T-helper 1 cell (primary cell): ENCODE data around the gene SNX21.
"Not testable (repeated sequence)": the region's sequence is repeated elsewhere in the genome, so short reads cannot be mapped to it uniquely, and the experiment has no call there.

Experiments
- DNase-seq, 5 donors: peaks; one replicate each; pipeline ENCODE4 v3.0.0-alpha.2; 2012 to 2020

SNX21 gene

DNA sequence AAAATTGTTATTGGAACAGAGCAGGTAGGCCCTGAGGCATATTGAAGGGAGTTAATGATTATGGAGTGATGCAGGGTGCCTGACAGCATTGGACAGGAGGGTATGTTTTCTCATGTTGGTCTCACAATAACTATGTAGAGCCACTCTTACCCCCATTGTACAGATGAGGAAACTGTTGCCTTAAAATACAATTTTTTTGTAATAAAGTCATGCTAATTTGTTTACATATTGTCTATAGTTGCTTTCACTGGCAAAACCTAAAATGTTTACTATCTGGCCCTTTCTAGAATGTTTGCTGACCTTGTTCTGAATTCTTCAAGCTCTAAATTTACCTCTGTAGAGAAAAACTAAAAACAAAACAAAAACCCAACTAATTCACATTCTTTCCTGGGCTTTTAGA lies 17.9 kb downstream of the SNX21 start:
- no peak for DNase-seq

DNA sequence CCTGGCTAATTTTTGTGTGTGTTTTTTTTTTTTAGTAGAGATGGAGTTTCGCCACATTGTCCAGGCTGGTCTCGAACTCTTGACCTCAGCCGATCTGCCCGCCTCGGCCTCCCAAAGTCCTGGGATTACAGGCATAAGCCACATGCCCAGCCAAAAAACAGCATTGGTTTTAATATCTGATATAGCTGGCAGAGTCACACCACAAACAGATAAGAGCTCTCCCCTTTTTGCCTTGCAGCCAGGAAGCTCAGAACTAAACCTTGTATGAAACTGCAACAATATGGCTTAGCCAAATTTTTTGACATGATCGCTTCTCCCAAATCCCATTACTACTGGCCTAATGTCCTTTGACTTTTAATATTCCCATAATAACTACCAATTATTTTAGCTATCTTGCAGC lies 18.7 kb downstream of the SNX21 start:
- DNase-seq, result no peak

GRCh38 chr20:45853484-45853883 lies 19.9 kb downstream of the SNX21 start:
- no peak for DNase-seq

GRCh38 chr20:45857114-45857881 lies 23.7 kb downstream of the SNX21 start, which contains the start of the genes ACOT8 and ZSWIM3:
TSS of gene ACOT8 (minus strand) at chr20:45857392. CDS start at chr20:45857315, 77 bp downstream.
TSS of gene ZSWIM3 (plus strand) at chr20:45857614. CDS start at chr20:45857826, 212 bp downstream.
- DNase-seq, result peak; percentile 78 to 99 (median 91)

GRCh38 chr20:45857882-45858216 lies 24.2 kb downstream of the SNX21 start:
- no peak for DNase-seq

- DNase-seq, result no peak
Measured at GRCh38 chr20:45859916-45860315, 26.3 kb downstream of the SNX21 start.

- no peak for DNase-seq
Measured at GRCh38 chr20:45860560-45861220, 27.1 kb downstream of the SNX21 start.

DNA sequence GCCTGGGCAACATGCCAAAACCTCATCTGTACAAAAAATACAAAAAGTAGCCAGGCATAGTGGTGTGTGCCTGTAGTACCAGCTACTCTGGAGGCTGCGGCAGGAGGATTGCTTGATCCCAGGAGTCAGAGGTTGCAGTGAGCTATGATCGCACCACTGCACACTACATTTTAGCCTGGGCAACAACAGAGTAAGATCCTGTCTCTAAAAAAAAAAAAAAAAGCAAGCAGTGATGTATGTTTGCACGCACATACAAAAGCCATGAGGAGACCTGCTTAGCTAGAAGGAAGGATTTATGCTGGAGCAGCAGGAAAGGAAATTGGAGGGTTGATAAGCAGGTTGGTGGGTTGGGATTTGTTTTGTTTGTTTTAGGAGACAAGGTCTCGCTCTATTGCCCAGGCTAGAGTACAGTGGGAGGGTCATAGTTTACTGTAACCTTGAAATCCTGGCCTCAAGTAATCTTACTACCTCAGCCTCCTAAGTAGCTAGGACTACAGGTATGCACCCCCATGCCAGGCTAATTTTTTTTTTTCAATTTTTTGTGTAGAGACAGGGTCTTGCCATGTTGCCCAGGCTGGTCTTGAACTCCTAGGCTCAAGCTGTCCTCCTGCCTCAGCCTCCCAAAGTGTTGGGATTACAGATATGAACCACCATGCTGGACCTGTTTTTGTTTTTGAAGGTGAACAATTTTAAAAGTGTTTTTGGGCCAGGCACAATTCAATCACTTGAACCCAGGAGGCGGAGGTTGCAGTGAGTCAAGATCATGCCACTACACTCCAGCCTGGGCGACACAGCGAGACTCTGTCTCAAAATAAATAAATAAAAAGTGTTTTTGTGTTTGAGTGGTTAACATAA lies 27.8 kb downstream of the SNX21 start:
- no peak for DNase-seq

- no peak for DNase-seq
Measured at GRCh38 chr20:45863543-45864470, 30.2 kb downstream of the SNX21 start.

DNA sequence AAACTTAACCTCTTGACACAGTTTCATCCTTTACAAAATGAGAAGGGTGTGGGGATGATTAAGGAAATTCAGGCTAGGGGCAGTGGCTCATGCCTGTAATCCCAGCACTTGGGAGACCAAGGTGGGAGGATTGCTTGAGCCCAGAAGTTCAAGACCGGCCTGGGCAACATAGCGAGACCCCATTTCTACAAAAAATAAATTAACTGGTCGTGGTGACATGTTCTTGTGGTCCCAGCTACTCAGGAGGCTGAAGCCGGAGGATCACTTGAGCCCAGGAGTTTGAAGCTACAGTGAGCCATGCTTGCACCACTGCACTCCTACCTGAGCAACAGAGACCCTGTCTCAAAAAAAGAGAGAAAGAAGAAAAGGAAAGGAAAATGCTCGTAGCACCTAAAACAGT lies 32.9 kb downstream of the SNX21 start:
- DNase-seq, result no peak

- no peak for DNase-seq
Measured at GRCh38 chr20:45867136-45867818, 33.7 kb downstream of the SNX21 start.

- DNase-seq, result no peak
Measured at GRCh38 chr20:45867819-45868176, 34.2 kb downstream of the SNX21 start.

DNA sequence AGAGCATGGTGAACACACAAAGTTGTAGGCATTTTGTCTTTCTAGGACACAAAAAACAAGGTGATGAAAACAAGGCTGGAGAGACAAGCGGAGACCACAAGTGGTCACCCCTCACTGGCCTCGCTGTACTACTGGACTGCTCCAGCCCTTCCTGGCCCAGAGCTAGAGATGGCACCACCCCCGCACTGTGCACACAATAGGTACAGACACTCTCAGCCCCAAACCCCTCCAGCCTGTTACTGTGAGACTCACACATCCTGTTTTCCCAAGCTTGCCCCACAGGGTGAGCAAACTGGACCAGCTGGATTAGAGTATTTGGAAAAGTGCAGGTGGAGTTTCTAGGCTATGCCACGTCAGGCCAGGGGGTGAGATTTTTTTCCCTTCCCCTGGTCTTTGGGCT lies 39.0 kb downstream of the SNX21 start:
- no peak for DNase-seq

DNA sequence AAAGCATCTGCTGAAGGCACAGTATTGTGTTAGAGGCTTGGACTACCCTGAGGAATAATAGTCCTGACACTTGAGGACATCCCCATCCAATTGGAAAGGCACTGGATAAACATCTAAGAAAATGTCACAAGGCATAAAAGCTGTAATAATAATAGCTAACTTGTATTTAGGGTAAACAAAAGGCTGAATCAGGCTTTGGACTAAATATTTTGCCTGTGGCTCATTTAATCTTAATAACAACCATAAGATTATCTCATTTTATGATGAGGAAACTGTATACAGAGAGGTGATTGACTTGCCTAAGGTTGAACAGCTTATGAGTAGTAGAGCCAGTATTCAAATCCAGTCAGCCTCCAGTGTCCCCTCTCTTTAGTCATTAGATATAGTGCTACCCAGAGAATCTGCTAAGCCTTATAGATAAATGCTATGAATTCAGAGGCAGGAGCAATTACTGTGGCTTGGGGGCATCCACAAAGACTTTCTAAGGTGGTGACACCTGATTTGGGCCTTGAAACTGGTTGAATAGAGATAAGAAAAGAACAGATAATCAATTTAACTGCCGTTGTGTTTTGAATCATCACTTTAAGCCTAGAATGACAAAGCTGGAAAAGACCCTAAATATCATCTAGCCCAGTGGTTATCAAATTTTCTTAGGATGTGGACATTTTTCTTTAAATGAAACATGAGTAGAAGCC lies 40.0 kb downstream of the SNX21 start:
- DNase-seq, result no peak

GRCh38 chr20:45874104-45874481 lies 40.5 kb downstream of the SNX21 start:
- not testable (repeated sequence) for DNase-seq

GRCh38 chr20:45874576-45874975 lies 41.0 kb downstream of the SNX21 start:
- DNase-seq, result no peak

- DNase-seq, result no peak
Measured at GRCh38 chr20:45878076-45878761, 44.6 kb downstream of the SNX21 start.

DNA sequence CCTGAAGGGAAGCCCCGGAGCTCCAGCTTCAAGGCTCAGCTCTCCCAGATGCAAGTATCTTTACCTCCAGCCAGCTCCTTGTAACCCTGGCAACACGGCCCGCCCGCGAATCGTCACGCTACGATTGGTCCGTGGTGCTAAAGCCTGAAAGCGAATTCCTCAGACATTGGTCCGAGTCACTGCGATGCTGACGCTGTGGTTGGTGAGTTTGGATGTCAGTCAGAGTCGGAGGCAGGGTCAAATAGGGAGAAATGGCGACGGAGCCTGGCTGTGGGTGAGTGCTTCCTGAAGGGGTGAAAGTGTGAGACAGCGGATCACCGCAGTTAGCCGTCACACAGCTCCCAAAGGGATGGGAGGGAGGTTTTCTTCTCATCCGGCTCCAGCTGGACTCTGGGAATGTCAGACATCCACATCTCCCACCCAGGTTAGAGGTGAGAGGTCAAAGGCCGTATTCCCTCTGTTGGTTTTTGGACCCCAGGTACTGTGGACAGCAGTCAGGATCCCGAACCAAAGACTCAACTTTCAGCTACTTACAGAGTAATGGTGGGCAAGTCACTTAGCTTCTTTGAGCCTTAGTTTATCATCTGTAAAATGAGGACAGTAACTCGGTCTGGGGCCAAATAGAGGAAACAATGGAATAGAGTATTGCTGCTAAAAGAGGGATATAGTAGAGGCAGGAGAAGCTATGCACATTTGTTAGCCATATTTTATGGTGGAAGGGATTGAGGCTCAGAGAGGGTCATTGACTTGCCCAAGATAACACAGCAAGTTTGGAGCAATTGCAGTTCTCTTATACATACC lies 47.6 kb downstream of the SNX21 start, which contains the start of gene ZSWIM1:
ZSWIM1 (plus strand) TSS at position 240 of the 801 bp plus-strand sequence. CDS start 1,366 bp downstream, outside the sequence.
- DNase-seq, result peak; percentile 93 to 99 (median 96)

- no peak for DNase-seq
Measured at GRCh38 chr20:45882469-45883099, 49.0 kb downstream of the SNX21 start.
